Measurements from ENCODE around the gene ERCC5. TPM values are rescaled to one million over a fixed set of nuclear protein-coding genes. Genes with fewer than 3 reads are reported as not detected.

ERCC5 gene
- total RNA-seq, 1 donor from 2014 or later, result 44.1 TPM

GRCh38 chr13:102913914-102914313, 68.1 kb downstream of the ERCC5 start:
- H3K4me1 Mint-ChIP-seq (ENCODE audit: unreplicated experiment), result peaks cover 32% of the 10 kb centered on the region
- TF ChIP-seq CTCF (conservative IDR thresholded peaks at IDR 0.05), result no peak
- H3K27ac Mint-ChIP-seq, result no peak overlapping the region
- no peak overlapping the region for H3K4me3 Mint-ChIP-seq
- peaks cover 5% of the 10 kb centered on the region for H3K9me3 Mint-ChIP-seq
- DNase-seq (ENCODE audit: extremely low spot score, unreplicated experiment), result no peak
- no peaks in the 10 kb centered on the region for H3K27me3 Mint-ChIP-seq
- H3K36me3 Mint-ChIP-seq, result no peaks in the 10 kb centered on the region

- DNase-seq (ENCODE audit: extremely low spot score, unreplicated experiment), result no peak
- Mint-ChIP-seq H3K36me3 (no peaks in the 10 kb centered on the region), H3K4me1 (ENCODE audit: unreplicated experiment) (peaks cover 32% of the 10 kb centered on the region), H3K27ac (peak overlapping the region; percentile 68), H3K4me3 (no peak overlapping the region), H3K27me3 (no peaks in the 10 kb centered on the region), H3K9me3 (peaks cover 7% of the 10 kb centered on the region)
- TF ChIP-seq CTCF (conservative IDR thresholded peaks at IDR 0.05), result no peak
These were observed 68.6 kb downstream of the ERCC5 start for GRCh38 chr13:102914339-102914930.

GRCh38 chr13:102915393-102915930, 69.6 kb downstream of the ERCC5 start:
- H3K27me3 Mint-ChIP-seq, result no peaks in the 10 kb centered on the region
- H3K36me3 Mint-ChIP-seq, result no peaks in the 10 kb centered on the region
- no peak for DNase-seq (ENCODE audit: extremely low spot score, unreplicated experiment)
- H3K27ac Mint-ChIP-seq, result no peak overlapping the region
- peaks cover 12% of the 10 kb centered on the region for H3K9me3 Mint-ChIP-seq
- H3K4me1 Mint-ChIP-seq (ENCODE audit: unreplicated experiment), result peaks cover 24% of the 10 kb centered on the region
- TF ChIP-seq CTCF (conservative IDR thresholded peaks at IDR 0.05), result no peak
- no peak overlapping the region for H3K4me3 Mint-ChIP-seq

GRCh38 chr13:102917019-102917418, 71.2 kb downstream of the ERCC5 start:
- TF ChIP-seq CTCF (conservative IDR thresholded peaks at IDR 0.05), result no peak
- DNase-seq (ENCODE audit: extremely low spot score, unreplicated experiment), result no peak
- Mint-ChIP-seq H3K4me3 (no peak overlapping the region), H3K27ac (no peak overlapping the region), H3K36me3 (no peaks in the 10 kb centered on the region), H3K4me1 (ENCODE audit: unreplicated experiment) (peaks cover 24% of the 10 kb centered on the region), H3K9me3 (peaks cover 12% of the 10 kb centered on the region), H3K27me3 (peaks cover 4% of the 10 kb centered on the region)

GRCh38 chr13:102922184-102922583, 76.4 kb downstream of the ERCC5 start:
- DNase-seq (ENCODE audit: extremely low spot score, unreplicated experiment), result no peak
- H3K27me3 Mint-ChIP-seq, result peaks cover 4% of the 10 kb centered on the region
- H3K9me3 Mint-ChIP-seq, result peaks cover 16% of the 10 kb centered on the region
- H3K4me3 Mint-ChIP-seq, result no peak overlapping the region
- no peak for TF ChIP-seq CTCF (conservative IDR thresholded peaks at IDR 0.05)
- H3K36me3 Mint-ChIP-seq, result no peaks in the 10 kb centered on the region
- no peak overlapping the region for H3K27ac Mint-ChIP-seq
- no peaks in the 10 kb centered on the region for H3K4me1 Mint-ChIP-seq (ENCODE audit: unreplicated experiment)

Other genes with a start within 250 kb of the ERCC5 start
- gene TPP2, start 249.0 kb upstream of the ERCC5 start, total RNA-seq (ENCODE audit: low replicate concordance), result 43.6 and 54.4 TPM in 2 replicates
- not detected in 2 replicates for gene METTL21C, start 151.0 kb upstream of the ERCC5 start, total RNA-seq (ENCODE audit: low replicate concordance)
- gene TEX30, start 72.2 kb upstream of the ERCC5 start, total RNA-seq (ENCODE audit: low replicate concordance), result 10.9 and 14.5 TPM in 2 replicates
- gene POGLUT2, start 47.1 kb upstream of the ERCC5 start, total RNA-seq (ENCODE audit: low replicate concordance), result 8.1 and 28.5 TPM in 2 replicates
- 17.1 and 30.0 TPM in 2 replicates for gene BIVM, start 46.9 kb upstream of the ERCC5 start, total RNA-seq (ENCODE audit: low replicate concordance)
- gene SLC10A2, start 220.4 kb downstream of the ERCC5 start, total RNA-seq (ENCODE audit: low replicate concordance), result 1.7 and 3.0 TPM in 2 replicates

Measured in type B pancreatic cell (in vitro differentiated cells).